GM18511 (cell line): Measurements from ENCODE around the gene PRDM7.

Experiments used
- ATAC-seq: cut with Tn5 transposase; IDR thresholded peaks from one replicate; pipeline ENCODE4 v1.9.1; 2021; ENCODE audit warnings: mild to moderate bottlenecking, moderate library complexity; ENCODE audit not compliant: unreplicated experiment

Gene PRDM7

GRCh38 chr16:90040152-90041023 lies 36.7 kb downstream of the PRDM7 start:
- no peak for ATAC-seq

DNA sequence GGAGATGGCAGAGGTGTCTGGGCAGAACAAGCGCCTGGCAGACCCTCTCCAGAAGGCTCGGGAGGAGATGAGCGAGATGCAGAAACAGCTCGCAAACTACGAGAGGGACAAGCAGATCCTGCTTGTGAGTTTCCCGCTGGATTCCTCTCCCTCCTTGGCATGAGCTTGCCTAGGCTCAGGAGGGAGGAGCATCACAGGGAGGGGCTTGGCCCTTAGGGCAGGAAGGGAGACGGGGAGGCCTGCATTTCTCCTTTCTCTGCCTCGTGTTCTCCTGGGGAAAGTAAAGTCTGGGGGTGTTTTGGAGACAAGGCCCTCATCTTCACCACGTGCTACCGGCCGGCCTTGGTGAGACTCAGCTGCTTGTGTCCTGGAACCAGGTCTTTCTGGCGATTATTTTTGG lies 39.9 kb downstream of the PRDM7 start:
- no peak for ATAC-seq

DNA sequence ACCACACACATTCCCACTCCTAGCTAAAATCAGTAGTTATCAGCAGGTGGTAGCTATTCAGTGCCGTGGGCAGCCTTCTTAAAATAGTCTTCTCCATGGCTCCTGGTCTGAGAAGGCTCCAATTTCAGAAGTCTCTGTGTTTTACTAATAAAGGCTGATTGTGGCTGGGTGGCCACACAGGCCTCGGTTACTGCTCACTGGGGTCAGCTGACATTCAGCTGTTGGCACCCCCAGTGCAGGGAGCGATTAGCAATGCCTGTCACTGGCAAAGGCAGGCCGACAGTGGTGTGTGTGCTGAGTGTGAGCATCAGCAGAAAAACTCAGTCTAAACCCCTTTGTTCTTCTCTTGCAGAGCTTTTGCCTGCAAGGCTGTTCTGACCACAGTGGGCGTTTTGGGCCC lies 41.2 kb downstream of the PRDM7 start:
- no peak for ATAC-seq

GRCh38 chr16:90034504-90034903 lies 42.6 kb downstream of the PRDM7 start:
- ATAC-seq = no peak

GRCh38 chr16:90033387-90033786 lies 43.7 kb downstream of the PRDM7 start:
- ATAC-seq = no peak

GRCh38 chr16:90032674-90033331 lies 44.3 kb downstream of the PRDM7 start:
- ATAC-seq = no peak

DNA sequence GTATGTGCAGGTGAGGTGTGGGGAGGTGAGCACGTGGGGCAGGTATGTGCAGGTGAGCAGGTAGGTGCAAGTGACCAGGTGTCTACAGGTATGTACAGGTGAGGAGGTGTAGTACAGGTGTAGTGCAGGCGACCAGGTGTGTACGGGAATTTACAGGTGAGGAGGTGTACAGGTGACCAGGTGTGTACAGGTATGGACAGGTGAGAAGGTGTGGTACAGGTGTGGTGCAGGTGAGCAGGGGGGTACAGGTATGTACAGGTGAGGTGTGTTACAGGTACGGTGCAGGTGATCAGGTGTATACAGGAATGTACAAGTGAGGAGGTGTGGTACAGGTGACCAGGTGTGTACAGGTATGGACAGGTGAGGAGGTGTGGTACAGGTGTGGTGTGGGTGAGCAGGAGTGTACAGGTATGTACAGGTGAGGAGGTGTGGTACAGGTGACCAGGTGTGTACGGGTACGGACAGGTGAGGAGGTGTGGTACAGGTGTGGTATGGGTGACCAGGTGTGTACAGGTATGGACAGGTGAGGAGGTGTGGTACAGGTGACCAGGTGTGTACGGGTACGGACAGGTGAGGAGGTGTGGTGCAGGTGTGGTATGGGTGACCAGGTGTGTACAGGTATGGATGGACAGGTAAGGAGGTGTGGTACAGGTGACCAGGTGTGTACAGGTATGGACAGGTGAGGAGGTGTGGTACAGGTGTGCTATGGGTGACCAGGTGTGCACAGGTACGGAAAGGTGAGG lies 45.0 kb downstream of the PRDM7 start:
- ATAC-seq = no peak

DNA sequence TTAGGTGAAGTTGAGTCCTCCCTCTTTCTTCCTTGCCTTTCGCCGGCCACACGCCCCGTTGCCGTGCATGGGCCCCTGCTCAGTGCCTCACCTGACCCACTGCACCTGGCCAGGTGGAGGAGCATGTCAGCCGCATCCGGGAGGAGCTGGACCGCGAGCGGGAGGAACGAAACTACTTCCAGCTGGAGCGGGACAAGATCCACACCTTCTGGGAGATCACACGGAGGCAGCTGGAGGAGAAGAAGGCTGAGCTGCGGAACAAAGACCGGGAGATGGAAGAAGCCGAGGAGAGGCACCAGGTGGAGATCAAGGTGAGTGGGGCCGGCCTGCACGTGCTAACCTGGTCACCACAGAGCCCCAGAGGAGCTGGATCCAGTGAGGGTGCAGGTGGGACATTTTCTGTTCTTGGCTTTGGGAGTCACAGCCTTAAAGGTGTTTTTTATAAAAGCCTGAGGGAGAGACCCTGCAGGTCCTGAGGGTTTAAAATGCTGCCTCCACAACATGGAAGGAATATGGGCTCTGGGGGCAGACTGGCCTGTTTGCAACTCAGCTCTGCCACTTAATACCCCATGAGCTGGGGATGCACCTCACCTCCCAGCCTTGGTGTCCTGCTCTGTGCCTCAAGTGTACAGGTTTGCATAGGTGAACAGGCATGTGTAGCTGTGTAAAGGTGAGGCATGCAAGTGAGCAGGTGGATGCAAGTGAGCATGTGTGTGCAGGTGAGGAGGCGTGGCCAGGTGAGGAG lies 45.8 kb downstream of the PRDM7 start:
- no peak for ATAC-seq

DNA sequence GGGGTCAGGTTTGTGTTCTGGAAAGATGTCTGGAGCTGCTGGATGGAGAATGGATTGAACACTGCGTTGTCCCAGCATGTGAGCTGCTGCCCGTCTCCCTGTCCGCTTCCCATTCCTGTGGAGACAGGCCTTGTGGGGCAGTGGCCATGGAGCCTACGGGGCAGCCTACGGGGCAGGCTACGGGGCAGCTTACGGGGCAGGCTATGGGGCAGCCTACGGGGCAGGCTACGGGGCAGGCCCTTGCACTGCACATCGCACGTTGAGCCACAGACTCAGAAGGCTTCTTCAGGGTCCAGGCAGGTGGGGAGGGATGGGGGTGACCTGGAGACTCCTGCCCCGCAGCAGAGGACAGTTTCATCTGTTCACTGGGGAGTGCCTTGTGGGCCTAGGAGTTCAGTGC lies 48.1 kb downstream of the PRDM7 start:
- ATAC-seq = no peak

DNA sequence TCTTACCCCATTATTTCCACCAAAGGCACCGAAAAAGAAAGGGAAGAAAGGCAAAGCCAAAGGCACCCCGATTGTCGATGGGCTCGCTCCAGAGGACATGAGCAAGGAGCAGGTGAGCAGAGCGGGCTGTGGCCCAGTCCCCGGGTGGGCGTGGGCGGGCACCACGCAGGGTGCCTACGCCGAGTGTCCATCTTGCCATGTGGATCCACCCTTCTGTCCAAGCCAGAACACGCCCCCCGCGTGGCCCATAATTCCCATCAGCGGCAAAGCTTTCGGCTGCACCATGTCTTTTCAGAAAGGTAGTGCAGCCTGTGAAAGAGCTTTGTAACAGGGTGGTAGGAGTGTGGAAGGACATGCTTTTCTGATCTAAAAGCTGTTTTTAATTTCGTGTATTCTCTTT lies 49.5 kb downstream of the PRDM7 start:
- ATAC-seq = no peak

DNA sequence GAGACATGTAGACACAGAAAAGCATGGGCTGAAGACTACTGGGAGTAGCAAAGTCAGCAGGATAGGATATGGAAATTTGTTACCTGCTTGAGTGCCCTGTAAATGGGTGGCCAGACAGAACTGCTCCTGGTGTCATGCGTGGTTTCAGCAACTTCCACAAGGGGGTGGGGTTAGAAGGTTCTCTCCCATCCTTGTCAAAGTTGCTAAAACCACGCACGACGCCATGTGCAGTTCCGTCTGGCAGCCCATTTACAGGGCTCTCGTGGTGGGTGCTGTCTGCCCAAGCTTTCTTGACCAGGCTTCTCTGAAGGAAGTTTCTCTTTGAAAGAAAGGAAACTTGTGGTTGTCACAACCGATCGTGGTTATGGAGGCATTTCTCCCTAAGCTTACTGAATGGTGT lies 51.0 kb downstream of the PRDM7 start:
- ATAC-seq = no peak

DNA sequence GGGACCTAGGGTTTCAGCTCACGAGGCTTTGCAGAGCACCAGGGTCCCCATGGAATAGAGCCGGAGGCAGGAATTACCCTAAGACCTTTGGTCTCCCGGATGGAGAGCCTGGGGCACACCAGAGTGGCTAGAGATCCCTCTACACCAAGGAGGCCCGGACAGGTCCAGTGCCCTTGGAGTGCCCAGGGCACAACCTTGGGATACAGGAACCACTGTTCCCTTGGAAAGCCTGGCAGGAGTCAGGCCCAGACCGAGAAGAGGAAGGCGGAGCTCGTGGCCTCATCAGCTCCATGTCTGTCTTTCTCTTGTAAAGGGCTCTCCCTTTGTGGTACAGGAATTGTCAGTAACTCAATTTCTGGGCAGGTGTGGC lies 54.1 kb downstream of the PRDM7 start:
- ATAC-seq = no peak

- ATAC-seq = peak; percentile 73
Measured at GRCh38 chr16:90022209-90023077, 54.7 kb downstream of the PRDM7 start.

- no peak for ATAC-seq
Measured at GRCh38 chr16:90020838-90021382, 56.2 kb downstream of the PRDM7 start.

GRCh38 chr16:90020260-90020837 lies 56.8 kb downstream of the PRDM7 start:
- no peak for ATAC-seq

GRCh38 chr16:90019543-90020259 lies 57.4 kb downstream of the PRDM7 start:
- ATAC-seq = no peak

DNA sequence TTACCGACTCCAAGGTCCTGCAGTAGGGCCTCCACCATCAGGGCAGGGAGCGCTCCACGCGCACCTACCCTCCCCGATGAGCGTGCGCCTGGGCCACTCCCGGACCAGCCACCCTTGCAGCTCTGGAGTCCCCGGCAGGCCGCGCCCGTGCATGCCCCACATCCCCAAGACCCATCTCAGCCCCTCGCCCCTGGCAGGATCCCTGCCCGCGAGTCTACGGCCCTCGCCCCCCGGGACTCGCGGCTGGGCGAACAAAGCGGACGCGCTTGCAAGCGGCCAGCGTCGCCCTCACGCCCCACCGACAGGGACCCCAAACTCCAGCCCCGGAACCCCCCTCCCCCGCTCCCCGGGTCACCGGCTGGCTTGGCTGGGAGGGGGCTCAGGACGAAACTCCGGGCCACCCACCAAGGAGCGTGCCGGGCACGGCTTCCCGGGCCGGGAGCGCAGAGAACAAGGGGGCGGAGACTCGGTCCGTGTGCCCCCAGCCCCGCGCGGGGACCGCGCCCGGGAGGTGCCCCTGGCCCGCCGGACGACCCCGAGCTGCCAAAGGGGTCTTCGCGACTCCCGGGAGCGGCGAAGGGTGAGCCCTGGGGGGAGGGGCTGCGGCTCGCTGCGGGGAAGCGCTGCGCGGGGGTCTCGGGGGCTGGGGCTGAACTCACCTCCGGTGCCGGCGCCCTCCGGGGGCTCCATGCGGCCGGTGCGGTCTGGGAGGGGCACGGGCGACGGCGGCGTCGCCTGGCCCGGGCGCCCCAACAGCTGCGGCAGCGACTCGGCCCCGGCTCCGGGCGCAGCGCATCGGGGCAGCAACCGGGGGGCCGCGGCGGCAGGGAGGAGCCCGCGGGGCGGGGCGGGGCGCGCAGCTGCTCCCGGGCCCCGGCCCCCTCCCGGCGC lies 58.2 kb downstream of the PRDM7 start, which contains the start of gene DBNDD1:
DBNDD1 (minus strand) TSS at position 805 of the 891 bp plus-strand sequence; CDS start at position 690, 115 bp downstream.
- ATAC-seq = no peak

DNA sequence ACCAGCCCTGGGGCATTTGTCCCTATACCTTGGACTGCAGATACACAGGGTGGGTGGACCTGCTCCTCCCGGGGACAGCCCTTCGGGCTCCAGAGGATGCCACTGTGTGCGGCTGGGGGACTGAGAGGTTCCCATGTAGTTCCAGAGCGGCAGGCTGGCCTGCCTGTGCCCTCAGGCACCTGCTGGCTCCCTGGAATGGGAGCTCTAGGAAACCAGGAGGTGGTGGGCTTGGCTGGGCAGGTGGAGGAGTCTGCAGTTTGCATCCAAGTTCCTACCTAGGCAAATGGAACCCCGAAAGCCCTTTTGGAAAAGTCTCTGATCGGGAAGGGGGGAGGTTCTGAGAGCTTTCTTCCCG lies 58.9 kb downstream of the PRDM7 start:
- no peak for ATAC-seq
